HL-60 (cell line): ENCODE measurements around the gene SEZ6.

Experiments
- DNase-seq, 2 experiments: peaks; one replicate each; pipeline ENCODE4 v3.0.0-alpha.2; 2010 to 2020; ENCODE audit warnings: low read depth in 1 of 2, low spot score in 1 of 2
- H3K27ac ChIP-seq: fragments of 250-450 bp; sonication (Bioruptor Pico); replicated peaks from 2 replicates; pipeline ENCODE4 v1.5.1; 2020; ENCODE audit warnings: mild to moderate bottlenecking, moderate library complexity
- H3K27me3 ChIP-seq: fragments of 250-450 bp; sonication (Bioruptor Pico); 2 replicates; pipeline ENCODE4 v1.5.1; 2021; ENCODE audit warnings: mild to moderate bottlenecking, moderate library complexity; ENCODE audit not compliant: insufficient read depth, poor library complexity, severe bottlenecking
- H3K4me3 ChIP-seq: replicated peaks from 2 replicates; pipeline ENCODE4 v1.5.1; 2011; ENCODE audit warnings: mild to moderate bottlenecking, control low read depth, low read length; ENCODE audit not compliant: insufficient read depth
- CTCF ChIP-seq: IDR thresholded peaks from one replicate; pipeline ENCODE4 v1.5.1; 2011; ENCODE audit warnings: low read length, control low read depth, inconsistent platforms; ENCODE audit not compliant: insufficient read depth
- GABPA ChIP-seq: IDR thresholded peaks from 2 replicates; pipeline ENCODE4 v1.6.1; 2012; ENCODE audit warnings: low read depth
- POLR2AphosphoS5 ChIP-seq: IDR thresholded peaks from 2 replicates; pipeline ENCODE4 v1.6.1; 2012; ENCODE audit warnings: low read depth
- REST ChIP-seq: IDR thresholded peaks from 2 replicates; pipeline ENCODE4 v1.6.1; 2012; ENCODE audit warnings: low read depth; ENCODE audit not compliant: insufficient replicate concordance
- SPI1 ChIP-seq: IDR thresholded peaks from 2 replicates; pipeline ENCODE4 v1.6.1; 2012; ENCODE audit warnings: low read depth, mild to moderate bottlenecking, borderline replicate concordance

The SEZ6 gene

GRCh38 chr17:29042026-29042678 lies 36.3 kb upstream of the SEZ6 start:
- TF ChIP-seq GABPA (no peak), CTCF (no peak)
- H3K4me3 ChIP-seq, result no peak overlapping the region
- no peaks in the 10 kb centered on the region for H3K27me3 ChIP-seq
- no peak overlapping the region for H3K27ac ChIP-seq
- no peak for DNase-seq

GRCh38 chr17:29041571-29041970 lies 35.7 kb upstream of the SEZ6 start:
- TF ChIP-seq SPI1 (no peak), GABPA (no peak), CTCF (no peak), POLR2AphosphoS5 (no peak), REST (no peak)
- Histone ChIP-seq H3K4me3 (no peak overlapping the region), H3K27me3 (no peaks in the 10 kb centered on the region), H3K27ac (no peak overlapping the region)
- DNase-seq, result no peak

- no peak for DNase-seq
- H3K4me3 ChIP-seq, result no peak overlapping the region
- no peaks in the 10 kb centered on the region for H3K27me3 ChIP-seq
- TF ChIP-seq REST (no peak), CTCF (no peak), GABPA (no peak), SPI1 (no peak), POLR2AphosphoS5 (no peak)
- H3K27ac ChIP-seq, result no peak overlapping the region
Measured at GRCh38 chr17:29041091-29041490, 35.3 kb upstream of the SEZ6 start.
